WTC11 (cell line): ENCODE results near the gene CYSTM1. TPM values are rescaled to one million over a fixed set of nuclear protein-coding genes. Genes with fewer than 3 reads are reported as not detected.

Experiments
- ATAC-seq: fragments of 200-7000 bp; cut with Tn5 transposase; 2 replicates; pipeline ENCODE4 v1.10.0; 2021; ENCODE audit warnings: mild to moderate bottlenecking, moderate library complexity
- CTCF ChIA-PET: fragments of 300-600 bp; sonication (Branson Sonifier 250); formaldehyde crosslinking; loops from one replicate; lab custom pipeline; 2021; ENCODE audit warnings: antibody characterized with exemption; lab: Charles Lee
- POLR2A ChIA-PET: fragments of 350-600 bp; sonication (Branson Sonifier 250); formaldehyde crosslinking; loops from one replicate; lab custom pipeline; 2021; ENCODE audit warnings: antibody characterized with exemption; lab: Charles Lee
- DNase-seq: peaks from one replicate; pipeline ENCODE4 v3.0.0; 2021; ENCODE audit warnings: low spot score
- H3K27ac Mint-ChIP-seq: 2 replicates; pipeline ENCODE4 v1.8.0; 2021; ENCODE audit warnings: mixed read lengths
- H3K27me3 Mint-ChIP-seq: 2 replicates; pipeline ENCODE4 v1.8.0; 2021; ENCODE audit warnings: low read depth, mild to moderate bottlenecking, moderate library complexity, mixed read lengths
- H3K36me3 Mint-ChIP-seq: 2 replicates; pipeline ENCODE4 v1.8.0; 2021; ENCODE audit warnings: mixed read lengths
- H3K4me1 Mint-ChIP-seq: 2 replicates; pipeline ENCODE4 v1.8.0; 2022; ENCODE audit warnings: mixed read lengths
- H3K4me3 Mint-ChIP-seq: 2 replicates; pipeline ENCODE4 v1.8.0; 2021; ENCODE audit warnings: mild to moderate bottlenecking, moderate library complexity, mixed read lengths
- H3K9me3 Mint-ChIP-seq: 2 replicates; pipeline ENCODE4 v1.8.0; 2021; ENCODE audit warnings: mixed read lengths
- ATF1 ChIP-seq: sonication (generic); formaldehyde crosslinking; IDR thresholded peaks from 2 replicates; pipeline ENCODE4 v1.8.1; 2023; ENCODE audit warnings: mild to moderate bottlenecking, moderate library complexity, missing genetic modification reagents
- E2F1 ChIP-seq: sonication (generic); formaldehyde crosslinking; IDR thresholded peaks from 2 replicates; pipeline ENCODE4 v1.8.0; 2022; ENCODE audit warnings: mild to moderate bottlenecking, missing genetic modification reagents
- ERG ChIP-seq: fragments of 250-450 bp; sonication (Bioruptor Pico); IDR thresholded peaks from 2 replicates; pipeline ENCODE4 v1.8.0; 2021; ENCODE audit warnings: mild to moderate bottlenecking
- FOXJ3 ChIP-seq: sonication (generic); formaldehyde crosslinking; IDR thresholded peaks from 2 replicates; pipeline ENCODE4 v1.9.0; 2021; ENCODE audit warnings: missing genetic modification reagents, mild to moderate bottlenecking, borderline replicate concordance
- HMGXB4 ChIP-seq: sonication (generic); formaldehyde crosslinking; IDR thresholded peaks from 2 replicates; pipeline ENCODE4 v1.8.1; 2023; ENCODE audit warnings: mild to moderate bottlenecking, moderate library complexity, missing genetic modification reagents
- NR1H2 ChIP-seq: sonication (generic); formaldehyde crosslinking; IDR thresholded peaks from 2 replicates; pipeline ENCODE4 v1.9.0; 2021; ENCODE audit warnings: mild to moderate bottlenecking, moderate library complexity, missing genetic modification reagents
- NR3C1 ChIP-seq: sonication (generic); formaldehyde crosslinking; conservative IDR thresholded peaks from 2 replicates; pipeline ENCODE4 v1.8.1; 2023; ENCODE audit warnings: low read depth, mild to moderate bottlenecking, missing genetic modification reagents
- PREB ChIP-seq: sonication (generic); formaldehyde crosslinking; IDR thresholded peaks from 2 replicates; pipeline ENCODE4 v1.8.1; 2022; ENCODE audit warnings: mild to moderate bottlenecking, missing genetic modification reagents, moderate library complexity, borderline replicate concordance
- PRRX2 ChIP-seq: fragments of 250-450 bp; sonication (Bioruptor Pico); IDR thresholded peaks from 2 replicates; pipeline ENCODE4 v1.8.0; 2021; ENCODE audit warnings: mild to moderate bottlenecking
- TCF7 ChIP-seq: sonication (generic); formaldehyde crosslinking; IDR thresholded peaks from 2 replicates; pipeline ENCODE4 v1.8.0; 2022; ENCODE audit warnings: mild to moderate bottlenecking, low read depth, missing genetic modification reagents, moderate library complexity
- ZNF512 ChIP-seq: sonication (generic); formaldehyde crosslinking; IDR thresholded peaks from 2 replicates; pipeline ENCODE4 v1.8.1; 2022; ENCODE audit warnings: missing genetic modification reagents, borderline replicate concordance
- ZNF532 ChIP-seq: fragments of 250-450 bp; sonication (Bioruptor Pico); IDR thresholded peaks from 2 replicates; pipeline ENCODE4 v1.9.0; 2021; ENCODE audit warnings: mild to moderate bottlenecking, borderline replicate concordance
- total RNA-seq: library from RNA; stranded (reverse); gene quantifications from 3 replicates; pipeline ENCODE4 v1.2.3, GENCODE V29; 2021

CYSTM1 gene
- total RNA-seq, 1 experiment from 2014 or later, result 29.3 TPM

GRCh38 chr5:140147460-140147859 is 27.5 kb upstream of the CYSTM1 start:
- POLR2A ChIA-PET, result no interaction called here
- H3K9me3 Mint-ChIP-seq, result no peaks in the 10 kb centered on the region
- no peak for ATAC-seq
- no peak overlapping the region for H3K27ac Mint-ChIP-seq
- TF ChIP-seq NR1H2 (CRISPR knock-in tag) (no peak), E2F1 (no peak), ZNF512 (CRISPR knock-in tag) (no peak), HMGXB4 (CRISPR knock-in tag) (no peak), NR3C1 (no peak), ERG (CRISPR knock-in tag) (no peak), PREB (CRISPR knock-in tag) (no peak), PRRX2 (CRISPR knock-in tag) (no peak), FOXJ3 (CRISPR knock-in tag) (no peak)
- H3K4me3 Mint-ChIP-seq, result no peak overlapping the region
- H3K36me3 Mint-ChIP-seq, result no peaks in the 10 kb centered on the region
- DNase-seq, result no peak
- CTCF ChIA-PET, result interaction anchor here (1.0 to 4.5 kb wide), 3 partner anchors 34 to 179 kb away, joined by 4 to 58 read pairs (median 8); partner anchors contain the start of gene PURA
- peaks cover 56% of the 10 kb centered on the region for H3K27me3 Mint-ChIP-seq
- H3K4me1 Mint-ChIP-seq, result peaks cover 24% of the 10 kb centered on the region

- ATAC-seq, result peak; percentile 83
- H3K9me3 Mint-ChIP-seq, result no peaks in the 10 kb centered on the region
- DNase-seq, result peak; percentile 71
- POLR2A ChIA-PET, result interaction anchor here (0.6 to 0.7 kb wide), 3 partner anchors 36 to 88 kb away, joined by 3 to 6 read pairs (median 5); no protein-coding TSS in a partner anchor
- CTCF ChIA-PET, result interaction anchor here (0.5 to 1.6 kb wide), 10 partner anchors 9 to 361 kb away, joined by 3 to 8 read pairs (median 4); no protein-coding TSS in a partner anchor
- no peaks in the 10 kb centered on the region for H3K36me3 Mint-ChIP-seq
- peaks cover 32% of the 10 kb centered on the region for H3K4me1 Mint-ChIP-seq
- H3K27ac Mint-ChIP-seq, result no peak overlapping the region
- H3K27me3 Mint-ChIP-seq, result peaks cover 58% of the 10 kb centered on the region
- no peak overlapping the region for H3K4me3 Mint-ChIP-seq
- no peak for TF ChIP-seq ERG (CRISPR knock-in tag)
- TF ChIP-seq TCF7 (CRISPR knock-in tag), result no peak
- TF ChIP-seq ATF1, result no peak
- TF ChIP-seq ZNF532 (CRISPR knock-in tag), result no peak
Observed at GRCh38 chr5:140148508-140148907, 26.5 kb upstream of the CYSTM1 start.
